Tibial nerve (tissue), 4 donors: ENCODE measurements around the gene TEAD4. TPM values are rescaled to one million over a fixed set of nuclear protein-coding genes. Genes with fewer than 3 reads are reported as not detected.

Source experiments
- DNase-seq, 2 donors: peaks; one replicate each; pipeline ENCODE4 v3.0.0-alpha.2; 2019; ENCODE audit warnings: low spot score in 2 of 2
- H3K27ac ChIP-seq, 4 donors: fragments of 200-600 bp; sonication (generic) in 3 of 4; one replicate each; pipeline ENCODE4 v1.5.1; 2017 to 2019; ENCODE audit warnings: mild to moderate bottlenecking in 1 of 4
- H3K27me3 ChIP-seq, 2 donors: fragments of 200-600 bp; sonication (generic) in 1 of 2; one replicate each; pipeline versions ENCODE4 v1.5.1 to v1.6.0; 2017 to 2019
- H3K36me3 ChIP-seq, 3 donors: fragments of 200-600 bp; sonication (generic); one replicate each; pipeline ENCODE4 v1.5.1; 2018 to 2019
- H3K4me1 ChIP-seq, 4 donors: fragments of 200-600 bp; sonication (generic) in 3 of 4; one replicate each; pipeline ENCODE4 v1.5.1; 2017 to 2019
- H3K4me3 ChIP-seq, 4 donors: fragments of 200-600 bp; sonication (generic) in 3 of 4; one replicate each; pipeline ENCODE4 v1.5.1; 2017 to 2019; ENCODE audit warnings: mild to moderate bottlenecking in 1 of 4, moderate library complexity in 1 of 4
- H3K9me3 ChIP-seq, 4 donors: fragments of 200-600 bp; sonication (generic) in 3 of 4; one replicate each; pipeline ENCODE4 v1.5.1; 2017 to 2019
- EP300 ChIP-seq, 2 donors: sonication (generic); formaldehyde crosslinking; IDR thresholded peaks; one replicate each; pipeline ENCODE4 v1.6.1; 2017; ENCODE audit warnings: antibody characterized with exemption in 2 of 2, mild to moderate bottlenecking in 1 of 2
- POLR2A ChIP-seq, 2 donors: fragments of 450-650 bp; IDR thresholded peaks; one replicate each; pipeline ENCODE4 v1.6.1; 2017; ENCODE audit warnings: antibody characterized with exemption in 2 of 2, mild to moderate bottlenecking in 2 of 2, moderate library complexity in 2 of 2
- WGBS, 2 donors: methylation state at CpG; one replicate each; pipeline ENCODE4 v1.1.5; 2018; 5-methylcytosine and 5-hydroxymethylcytosine counted together
- total RNA-seq, 4 donors: library from RNA; depleted of rRNA; stranded (reverse); fragments of >200 nt; gene quantifications; one replicate each; pipeline ENCODE4 v1.1.0, GENCODE V29; 2016
- TF ChIP-seq, protein P1 (sequence below), 5 experiments: fragments of 200-600 bp in 3 of 5; fragments of 450-650 bp in 2 of 5; sonication (generic) in 3 of 5; IDR thresholded peaks; one replicate each; pipeline ENCODE4 v1.5.1; 2016 to 2019; ENCODE audit warnings: antibody characterized with exemption in 5 of 5, mild to moderate bottlenecking in 3 of 5, moderate library complexity in 2 of 5

Gene TEAD4
- total RNA-seq, 4 donors from 2014 or later = 17.2 to 34.2 (median 23.5) TPM

DNA sequence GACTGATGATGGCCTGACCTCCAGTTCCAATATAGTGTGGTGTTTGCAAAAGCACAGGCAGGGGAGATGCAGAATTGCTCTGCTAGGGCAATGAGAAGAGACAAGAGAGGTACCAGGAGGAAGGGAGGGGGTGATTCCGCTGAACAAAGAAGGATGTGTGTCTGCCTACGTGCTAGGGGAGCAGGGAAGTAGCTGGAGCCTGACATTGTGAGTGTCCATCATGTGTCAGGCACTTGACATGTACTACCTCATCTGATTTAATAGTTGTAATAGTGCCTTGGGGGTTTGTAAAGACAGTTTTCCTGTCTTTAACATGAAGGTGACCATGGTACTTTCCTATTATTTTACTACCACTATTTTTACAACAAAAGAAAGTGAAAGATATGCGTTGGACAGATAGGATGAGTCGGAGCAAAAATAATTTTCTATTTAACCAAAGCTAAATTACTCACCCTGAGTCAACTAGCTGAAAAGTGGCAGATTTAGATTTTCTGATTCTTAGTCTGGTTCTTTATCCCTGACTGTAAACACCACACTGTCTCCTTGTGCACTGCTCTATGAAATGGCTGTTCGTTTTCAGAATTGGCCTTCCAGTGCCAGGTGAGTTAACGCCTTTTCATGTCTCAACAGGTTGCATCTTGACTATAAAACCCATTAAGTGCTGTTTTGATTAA, 33.7 kb upstream of the TEAD4 start:
- peaks cover 0 to 96% (median 0%) of the 10 kb centered on the region in 3 donors for H3K36me3 ChIP-seq

DNA sequence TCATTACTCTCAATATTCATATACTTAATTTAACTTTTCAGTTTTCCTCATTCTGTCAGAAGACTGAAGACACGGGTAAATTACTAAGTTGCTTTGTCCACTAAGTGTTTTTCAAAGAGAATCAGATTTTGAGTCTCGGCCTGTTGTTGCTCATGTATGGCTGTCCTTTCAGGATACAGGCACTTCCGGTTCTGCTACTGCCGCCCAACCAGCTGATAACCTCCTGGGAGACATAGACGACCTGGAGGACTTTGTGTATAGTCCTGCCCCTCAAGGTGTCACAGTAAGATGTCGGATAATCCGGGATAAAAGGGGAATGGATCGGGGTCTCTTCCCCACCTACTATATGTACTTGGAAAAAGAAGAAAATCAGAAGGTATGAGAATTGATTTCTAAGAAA, 28.3 kb upstream of the TEAD4 start:
- Histone ChIP-seq H3K27ac (no peak overlapping the region), H3K36me3 (peaks cover 5 to 97% (median 12%) of the 10 kb centered on the region in 3 donors), H3K4me1 (no peaks in the 10 kb centered on the region), H3K27me3 (no peaks in the 10 kb centered on the region), H3K4me3 (no peak overlapping the region), H3K9me3 (no peaks in the 10 kb centered on the region)
- TF ChIP-seq EP300 (IDR thresholded peaks at IDR 0.05) (no peak), POLR2A (IDR thresholded peaks at IDR 0.05) (no peak)
- TF ChIP-seq, protein P1, sequence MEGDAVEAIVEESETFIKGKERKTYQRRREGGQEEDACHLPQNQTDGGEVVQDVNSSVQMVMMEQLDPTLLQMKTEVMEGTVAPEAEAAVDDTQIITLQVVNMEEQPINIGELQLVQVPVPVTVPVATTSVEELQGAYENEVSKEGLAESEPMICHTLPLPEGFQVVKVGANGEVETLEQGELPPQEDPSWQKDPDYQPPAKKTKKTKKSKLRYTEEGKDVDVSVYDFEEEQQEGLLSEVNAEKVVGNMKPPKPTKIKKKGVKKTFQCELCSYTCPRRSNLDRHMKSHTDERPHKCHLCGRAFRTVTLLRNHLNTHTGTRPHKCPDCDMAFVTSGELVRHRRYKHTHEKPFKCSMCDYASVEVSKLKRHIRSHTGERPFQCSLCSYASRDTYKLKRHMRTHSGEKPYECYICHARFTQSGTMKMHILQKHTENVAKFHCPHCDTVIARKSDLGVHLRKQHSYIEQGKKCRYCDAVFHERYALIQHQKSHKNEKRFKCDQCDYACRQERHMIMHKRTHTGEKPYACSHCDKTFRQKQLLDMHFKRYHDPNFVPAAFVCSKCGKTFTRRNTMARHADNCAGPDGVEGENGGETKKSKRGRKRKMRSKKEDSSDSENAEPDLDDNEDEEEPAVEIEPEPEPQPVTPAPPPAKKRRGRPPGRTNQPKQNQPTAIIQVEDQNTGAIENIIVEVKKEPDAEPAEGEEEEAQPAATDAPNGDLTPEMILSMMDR (IDR thresholded peaks at IDR 0.05) = no peak
- whole genome bisulfite sequencing, 2 donors = 79 to 85% methylated on average over 8 of the region's 8 CpGs
- no peak for DNase-seq

More for the DNA sequence above, 33.7 kb upstream of the TEAD4 start:
- H3K9me3 ChIP-seq = no peaks in the 10 kb centered on the region
- no peak for DNase-seq
- 77 to 80% methylated on average over 6 of the region's 6 CpGs for WGBS, 2 donors
- H3K4me1 ChIP-seq = no peaks in the 10 kb centered on the region
- H3K27me3 ChIP-seq = no peaks in the 10 kb centered on the region
- no peak for TF ChIP-seq EP300 (IDR thresholded peaks at IDR 0.05)
- TF ChIP-seq, protein P1 (IDR thresholded peaks at IDR 0.05) = no peak
- TF ChIP-seq POLR2A (IDR thresholded peaks at IDR 0.05) = no peak
- H3K27ac ChIP-seq = no peak overlapping the region
- no peak overlapping the region for H3K4me3 ChIP-seq

DNA sequence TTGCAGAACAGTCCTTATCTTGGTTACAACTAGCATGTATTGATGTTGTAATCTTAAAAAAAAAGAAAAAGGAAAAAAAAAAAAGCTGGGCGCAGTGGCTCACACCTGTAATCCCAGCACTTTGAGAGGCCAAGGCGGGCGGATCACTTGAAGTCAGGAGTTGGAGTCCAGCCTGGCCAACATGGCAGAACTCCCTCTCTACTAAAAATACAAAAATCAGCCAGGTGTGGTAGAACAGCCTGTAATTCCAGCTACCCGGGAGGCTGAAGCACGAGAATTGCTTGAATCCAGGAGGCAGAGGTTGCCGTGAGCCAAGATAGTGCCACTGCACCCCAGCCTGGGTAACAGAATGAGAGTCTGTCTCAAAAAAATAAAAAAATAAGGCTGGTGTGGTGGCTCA, 25.6 kb upstream of the TEAD4 start:
- no peak for DNase-seq
- TF ChIP-seq POLR2A (IDR thresholded peaks at IDR 0.05) (no peak), EP300 (IDR thresholded peaks at IDR 0.05) (no peak)
- TF ChIP-seq, protein P1 (IDR thresholded peaks at IDR 0.05) = no peak
- WGBS, 2 donors = 94 to 98% methylated on average over 6 of the region's 6 CpGs
- H3K27me3 ChIP-seq = no peaks in the 10 kb centered on the region
- H3K4me1 ChIP-seq = no peaks in the 10 kb centered on the region
- peaks cover 5 to 100% (median 12%) of the 10 kb centered on the region in 3 donors for H3K36me3 ChIP-seq
- no peak overlapping the region for H3K27ac ChIP-seq
- H3K4me3 ChIP-seq = no peak overlapping the region
- H3K9me3 ChIP-seq = no peaks in the 10 kb centered on the region

DNA sequence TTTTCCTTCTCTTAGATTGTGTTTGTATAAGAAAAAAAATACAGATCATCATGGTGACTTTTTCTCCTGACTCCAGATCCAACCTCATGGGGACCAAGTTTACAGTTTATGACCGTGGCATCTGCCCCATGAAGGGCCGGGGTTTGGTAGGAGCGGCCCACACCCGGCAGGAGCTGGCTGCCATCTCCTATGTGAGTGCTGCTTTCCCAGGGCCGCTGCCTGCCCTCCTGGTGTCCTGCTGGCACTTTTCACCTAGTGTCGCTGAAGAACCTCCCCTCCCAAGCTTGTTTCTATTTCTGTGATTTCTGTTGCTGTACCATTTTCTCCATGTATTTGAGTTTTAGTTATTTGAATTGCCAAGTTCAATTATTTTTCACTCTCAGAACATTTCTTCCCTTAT, 24.8 kb upstream of the TEAD4 start:
- no peaks in the 10 kb centered on the region for H3K4me1 ChIP-seq
- DNase-seq = no peak
- H3K27me3 ChIP-seq = no peaks in the 10 kb centered on the region
- 87 to 92% methylated on average over 6 of the region's 6 CpGs for WGBS, 2 donors
- TF ChIP-seq, protein P1 (IDR thresholded peaks at IDR 0.05) = no peak
- TF ChIP-seq EP300 (IDR thresholded peaks at IDR 0.05) = no peak
- TF ChIP-seq POLR2A (IDR thresholded peaks at IDR 0.05) = no peak
- no peaks in the 10 kb centered on the region for H3K9me3 ChIP-seq
- no peak overlapping the region for H3K4me3 ChIP-seq
- peaks cover 5 to 100% (median 12%) of the 10 kb centered on the region in 3 donors for H3K36me3 ChIP-seq
- H3K27ac ChIP-seq = no peak overlapping the region

DNA sequence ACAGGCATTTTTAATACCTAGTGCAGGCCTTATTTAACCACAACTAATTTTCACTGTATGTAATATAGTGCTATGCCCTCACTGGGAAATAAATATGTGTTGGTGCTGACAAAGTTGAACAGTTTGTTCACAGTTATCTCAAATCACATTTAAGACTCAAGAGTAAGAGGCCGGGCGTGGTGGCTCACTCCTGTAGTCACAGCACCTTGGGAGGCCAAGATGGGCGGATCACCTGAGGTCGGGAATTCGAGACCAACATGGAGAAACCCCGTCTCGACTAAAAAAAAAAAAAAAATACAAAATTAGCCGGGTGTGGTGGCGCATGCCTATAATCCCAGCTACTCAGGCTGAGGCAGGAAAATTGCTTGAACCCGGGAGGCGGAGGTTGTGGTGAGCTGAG, 22.9 kb upstream of the TEAD4 start:
- TF ChIP-seq EP300 (IDR thresholded peaks at IDR 0.05) (no peak), POLR2A (IDR thresholded peaks at IDR 0.05) (no peak)
- TF ChIP-seq, protein P1 (IDR thresholded peaks at IDR 0.05) = no peak
- Histone ChIP-seq H3K4me1 (no peaks in the 10 kb centered on the region), H3K9me3 (no peaks in the 10 kb centered on the region), H3K27ac (no peak overlapping the region), H3K27me3 (no peaks in the 10 kb centered on the region), H3K36me3 (peaks cover 5 to 100% (median 12%) of the 10 kb centered on the region in 3 donors), H3K4me3 (no peak overlapping the region)
- WGBS, 2 donors = 93 to 94% methylated on average over 11 of the region's 11 CpGs
- DNase-seq = no peak
